ENCODE results near the gene CTSA.
A peak's percentile ranks its signal among the peaks of the same experiment; 100 is the strongest.

Gene CTSA

DNA sequence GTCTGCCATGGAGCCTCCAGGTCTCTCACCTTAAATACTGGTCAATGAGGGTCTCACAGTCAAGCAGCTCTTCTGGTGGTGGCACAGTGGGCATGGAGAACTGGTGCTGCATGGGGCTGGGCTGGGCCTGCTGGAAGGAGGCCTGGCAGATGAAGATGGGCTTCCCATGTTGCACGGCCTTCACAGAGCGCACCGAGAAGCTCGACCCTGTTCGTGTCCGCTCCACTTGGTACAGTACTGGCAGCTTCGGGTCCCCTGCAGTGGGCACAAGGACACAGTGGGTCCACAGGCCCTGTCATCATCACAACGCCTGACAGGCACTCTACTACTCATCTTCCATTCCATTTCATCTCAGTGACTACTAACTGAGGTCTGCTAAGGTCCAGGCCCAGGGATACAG is 42.7 kb upstream of the CTSA start:
- H3K9me3 Mint-ChIP-seq: no peaks in the 10 kb centered on the region
- no peak overlapping the region for H3K4me3 Mint-ChIP-seq
- H3K4me1 Mint-ChIP-seq: peaks cover 4% of the 10 kb centered on the region
- no peak overlapping the region for H3K27ac Mint-ChIP-seq
- no peaks in the 10 kb centered on the region for H3K27me3 Mint-ChIP-seq (ENCODE audit: low read depth, poor library complexity)
- TF ChIP-seq, protein P1, sequence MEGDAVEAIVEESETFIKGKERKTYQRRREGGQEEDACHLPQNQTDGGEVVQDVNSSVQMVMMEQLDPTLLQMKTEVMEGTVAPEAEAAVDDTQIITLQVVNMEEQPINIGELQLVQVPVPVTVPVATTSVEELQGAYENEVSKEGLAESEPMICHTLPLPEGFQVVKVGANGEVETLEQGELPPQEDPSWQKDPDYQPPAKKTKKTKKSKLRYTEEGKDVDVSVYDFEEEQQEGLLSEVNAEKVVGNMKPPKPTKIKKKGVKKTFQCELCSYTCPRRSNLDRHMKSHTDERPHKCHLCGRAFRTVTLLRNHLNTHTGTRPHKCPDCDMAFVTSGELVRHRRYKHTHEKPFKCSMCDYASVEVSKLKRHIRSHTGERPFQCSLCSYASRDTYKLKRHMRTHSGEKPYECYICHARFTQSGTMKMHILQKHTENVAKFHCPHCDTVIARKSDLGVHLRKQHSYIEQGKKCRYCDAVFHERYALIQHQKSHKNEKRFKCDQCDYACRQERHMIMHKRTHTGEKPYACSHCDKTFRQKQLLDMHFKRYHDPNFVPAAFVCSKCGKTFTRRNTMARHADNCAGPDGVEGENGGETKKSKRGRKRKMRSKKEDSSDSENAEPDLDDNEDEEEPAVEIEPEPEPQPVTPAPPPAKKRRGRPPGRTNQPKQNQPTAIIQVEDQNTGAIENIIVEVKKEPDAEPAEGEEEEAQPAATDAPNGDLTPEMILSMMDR (IDR thresholded peaks at IDR 0.05): no peak
- H3K36me3 Mint-ChIP-seq (ENCODE audit: low read depth): peaks cover 30% of the 10 kb centered on the region
- no peak for DNase-seq

GRCh38 chr20:45848969-45849582 is 42.1 kb upstream of the CTSA start:
- TF ChIP-seq, protein P1 (IDR thresholded peaks at IDR 0.05): no peak

DNA sequence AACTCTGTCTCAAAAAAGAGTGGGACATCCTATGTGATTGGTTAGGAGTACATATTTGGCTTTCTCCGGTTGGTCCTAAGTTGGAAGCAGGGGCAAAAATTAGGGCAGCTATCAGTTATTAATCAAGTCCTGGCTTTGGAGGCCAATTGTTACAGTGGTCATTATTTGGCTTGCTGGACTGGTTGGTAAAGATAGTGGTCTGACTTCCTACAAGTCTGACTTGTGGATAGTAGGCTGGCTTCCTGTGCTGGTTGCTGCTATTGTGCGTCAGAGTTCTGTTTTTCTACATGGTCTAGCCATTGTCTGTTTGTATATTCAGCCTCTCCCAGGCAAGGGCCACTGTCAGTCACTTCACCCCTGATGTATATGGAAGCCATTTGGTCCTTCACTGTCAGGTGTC is 40.9 kb upstream of the CTSA start:
- Mint-ChIP-seq H3K4me1 (peaks cover 14% of the 10 kb centered on the region), H3K27me3 (ENCODE audit: low read depth, poor library complexity) (no peaks in the 10 kb centered on the region), H3K36me3 (ENCODE audit: low read depth) (peaks cover 34% of the 10 kb centered on the region), H3K27ac (no peak overlapping the region), H3K9me3 (no peaks in the 10 kb centered on the region), H3K4me3 (no peak overlapping the region)
- DNase-seq: no peak
- TF ChIP-seq, protein P1 (IDR thresholded peaks at IDR 0.05): no peak

More at GRCh38 chr20:45848969-45849582, 42.1 kb upstream of the CTSA start:
- H3K4me1 Mint-ChIP-seq: peaks cover 4% of the 10 kb centered on the region
- no peak overlapping the region for H3K27ac Mint-ChIP-seq
- H3K27me3 Mint-ChIP-seq (ENCODE audit: low read depth, poor library complexity): no peaks in the 10 kb centered on the region
- H3K4me3 Mint-ChIP-seq: no peak overlapping the region
- H3K36me3 Mint-ChIP-seq (ENCODE audit: low read depth): peaks cover 32% of the 10 kb centered on the region
- H3K9me3 Mint-ChIP-seq: no peaks in the 10 kb centered on the region
- no peak for DNase-seq

DNA sequence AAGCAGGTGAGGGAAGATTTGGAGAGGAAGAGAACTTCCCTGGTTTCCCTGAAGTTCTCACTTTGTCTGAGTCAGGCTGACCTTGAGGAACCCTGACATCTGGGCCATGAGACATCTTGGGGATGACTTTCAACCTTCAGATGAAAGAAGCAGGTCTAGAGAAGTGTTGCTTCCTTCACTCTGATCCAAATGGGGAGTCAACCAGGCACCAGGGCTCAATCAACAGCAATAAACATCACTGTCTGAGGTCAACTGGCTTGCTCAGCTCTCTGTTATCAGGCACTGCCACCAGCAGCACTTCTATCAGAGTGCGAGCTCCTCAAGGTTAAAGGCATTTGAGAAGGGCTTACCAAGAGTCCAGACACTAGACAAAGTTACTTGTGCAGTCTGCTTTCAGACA is 40.2 kb upstream of the CTSA start:
- Mint-ChIP-seq H3K27ac (no peak overlapping the region), H3K27me3 (ENCODE audit: low read depth, poor library complexity) (no peaks in the 10 kb centered on the region), H3K4me3 (no peak overlapping the region), H3K4me1 (peaks cover 16% of the 10 kb centered on the region), H3K9me3 (no peaks in the 10 kb centered on the region), H3K36me3 (ENCODE audit: low read depth) (peaks cover 34% of the 10 kb centered on the region)
- TF ChIP-seq, protein P1 (IDR thresholded peaks at IDR 0.05): no peak
- DNase-seq: no peak

DNA sequence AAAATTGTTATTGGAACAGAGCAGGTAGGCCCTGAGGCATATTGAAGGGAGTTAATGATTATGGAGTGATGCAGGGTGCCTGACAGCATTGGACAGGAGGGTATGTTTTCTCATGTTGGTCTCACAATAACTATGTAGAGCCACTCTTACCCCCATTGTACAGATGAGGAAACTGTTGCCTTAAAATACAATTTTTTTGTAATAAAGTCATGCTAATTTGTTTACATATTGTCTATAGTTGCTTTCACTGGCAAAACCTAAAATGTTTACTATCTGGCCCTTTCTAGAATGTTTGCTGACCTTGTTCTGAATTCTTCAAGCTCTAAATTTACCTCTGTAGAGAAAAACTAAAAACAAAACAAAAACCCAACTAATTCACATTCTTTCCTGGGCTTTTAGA is 39.6 kb upstream of the CTSA start:
- Mint-ChIP-seq H3K4me3 (no peak overlapping the region), H3K4me1 (peaks cover 21% of the 10 kb centered on the region), H3K9me3 (no peaks in the 10 kb centered on the region), H3K27ac (no peak overlapping the region), H3K36me3 (ENCODE audit: low read depth) (peaks cover 29% of the 10 kb centered on the region), H3K27me3 (ENCODE audit: low read depth, poor library complexity) (no peaks in the 10 kb centered on the region)
- TF ChIP-seq, protein P1 (IDR thresholded peaks at IDR 0.05): no peak
- no peak for DNase-seq

DNA sequence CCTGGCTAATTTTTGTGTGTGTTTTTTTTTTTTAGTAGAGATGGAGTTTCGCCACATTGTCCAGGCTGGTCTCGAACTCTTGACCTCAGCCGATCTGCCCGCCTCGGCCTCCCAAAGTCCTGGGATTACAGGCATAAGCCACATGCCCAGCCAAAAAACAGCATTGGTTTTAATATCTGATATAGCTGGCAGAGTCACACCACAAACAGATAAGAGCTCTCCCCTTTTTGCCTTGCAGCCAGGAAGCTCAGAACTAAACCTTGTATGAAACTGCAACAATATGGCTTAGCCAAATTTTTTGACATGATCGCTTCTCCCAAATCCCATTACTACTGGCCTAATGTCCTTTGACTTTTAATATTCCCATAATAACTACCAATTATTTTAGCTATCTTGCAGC is 38.8 kb upstream of the CTSA start:
- no peaks in the 10 kb centered on the region for H3K27me3 Mint-ChIP-seq (ENCODE audit: low read depth, poor library complexity)
- H3K36me3 Mint-ChIP-seq (ENCODE audit: low read depth): peaks cover 28% of the 10 kb centered on the region
- H3K9me3 Mint-ChIP-seq: no peaks in the 10 kb centered on the region
- H3K27ac Mint-ChIP-seq: peak overlapping the region; percentile 59
- DNase-seq: no peak
- TF ChIP-seq, protein P1 (IDR thresholded peaks at IDR 0.05): no peak
- H3K4me3 Mint-ChIP-seq: no peak overlapping the region
- peaks cover 25% of the 10 kb centered on the region for H3K4me1 Mint-ChIP-seq
